ENCODE measurements around the gene PDXP.
"Not testable (repeated sequence)": the region's sequence is repeated elsewhere in the genome, so short reads cannot be mapped to it uniquely, and the experiment has no call there.

The PDXP gene

GRCh38 chr22:37650463-37651136, 7.9 kb upstream of the PDXP start:
- no peak for DNase-seq

- no peak for DNase-seq
Measured at GRCh38 chr22:37654563-37655251, 3.8 kb upstream of the PDXP start.

- no peak for DNase-seq
Measured at GRCh38 chr22:37655252-37655563, 3.3 kb upstream of the PDXP start.

GRCh38 chr22:37656583-37656982, 1.9 kb upstream of the PDXP start:
- not testable (repeated sequence) for DNase-seq

- DNase-seq: no peak
Measured at GRCh38 chr22:37657590-37658132, 862 bp upstream of the PDXP start.

GRCh38 chr22:37659066-37659896, 758 bp downstream of the PDXP start:
- no peak for DNase-seq

- DNase-seq: no peak
Measured at GRCh38 chr22:37659897-37660708, 1.6 kb downstream of the PDXP start.

- no peak for DNase-seq
Measured at GRCh38 chr22:37660709-37661045, 2.2 kb downstream of the PDXP start.

GRCh38 chr22:37661160-37661924, 2.8 kb downstream of the PDXP start:
- peak; percentile 16 for DNase-seq

- DNase-seq: no peak
Measured at GRCh38 chr22:37662039-37662438, 3.5 kb downstream of the PDXP start.

GRCh38 chr22:37663521-37664140, 5.1 kb downstream of the PDXP start:
- DNase-seq: no peak

- DNase-seq: no peak
Measured at GRCh38 chr22:37664249-37665101, 6.0 kb downstream of the PDXP start.

GRCh38 chr22:37665487-37665886, 7.0 kb downstream of the PDXP start:
- no peak for DNase-seq

- no peak for DNase-seq
Measured at GRCh38 chr22:37669586-37669985, 11.1 kb downstream of the PDXP start.

- DNase-seq: no peak
Measured at GRCh38 chr22:37672206-37672919, 13.8 kb downstream of the PDXP start.

GRCh38 chr22:37672920-37673455, 14.5 kb downstream of the PDXP start:
- DNase-seq: no peak

- no peak for DNase-seq
Measured at GRCh38 chr22:37674248-37674647, 15.7 kb downstream of the PDXP start.

- DNase-seq: peak; percentile 63
Measured at GRCh38 chr22:37674951-37675929, 16.7 kb downstream of the PDXP start, which contains the start of gene LGALS1. Gene LGALS1, plus strand, starts transcription at chr22:37675636. Its CDS starts 67 bp downstream, at chr22:37675703.
